ENCODE results near the gene DYNC1H1. TPM values are rescaled to one million over a fixed set of nuclear protein-coding genes. Genes with fewer than 3 reads are reported as not detected.

Gene DYNC1H1
- total RNA-seq (2014; rRNA removed) (606 and 701 TPM in 2 replicates), Bru-seq, nascent RNA (percentile 97 among the genes with signal in this experiment), BruChase-seq, experiment 1, labeled RNA remaining after a 6-hour chase (percentile 98 among the genes with signal in this experiment), BruChase-seq, experiment 2, labeled RNA remaining after a 2-hour chase (percentile 97 among the genes with signal in this experiment)
- long read RNA-seq, transcript DYNC1H1-226 (13 exons, 2,163 nt): major isoform, 6 of 431 reads
- long read RNA-seq, partial matches to known transcripts: 336 of 431 reads
- long read RNA-seq, other reads (novel, unspliced or antisense): 85 of 431 reads

DNA sequence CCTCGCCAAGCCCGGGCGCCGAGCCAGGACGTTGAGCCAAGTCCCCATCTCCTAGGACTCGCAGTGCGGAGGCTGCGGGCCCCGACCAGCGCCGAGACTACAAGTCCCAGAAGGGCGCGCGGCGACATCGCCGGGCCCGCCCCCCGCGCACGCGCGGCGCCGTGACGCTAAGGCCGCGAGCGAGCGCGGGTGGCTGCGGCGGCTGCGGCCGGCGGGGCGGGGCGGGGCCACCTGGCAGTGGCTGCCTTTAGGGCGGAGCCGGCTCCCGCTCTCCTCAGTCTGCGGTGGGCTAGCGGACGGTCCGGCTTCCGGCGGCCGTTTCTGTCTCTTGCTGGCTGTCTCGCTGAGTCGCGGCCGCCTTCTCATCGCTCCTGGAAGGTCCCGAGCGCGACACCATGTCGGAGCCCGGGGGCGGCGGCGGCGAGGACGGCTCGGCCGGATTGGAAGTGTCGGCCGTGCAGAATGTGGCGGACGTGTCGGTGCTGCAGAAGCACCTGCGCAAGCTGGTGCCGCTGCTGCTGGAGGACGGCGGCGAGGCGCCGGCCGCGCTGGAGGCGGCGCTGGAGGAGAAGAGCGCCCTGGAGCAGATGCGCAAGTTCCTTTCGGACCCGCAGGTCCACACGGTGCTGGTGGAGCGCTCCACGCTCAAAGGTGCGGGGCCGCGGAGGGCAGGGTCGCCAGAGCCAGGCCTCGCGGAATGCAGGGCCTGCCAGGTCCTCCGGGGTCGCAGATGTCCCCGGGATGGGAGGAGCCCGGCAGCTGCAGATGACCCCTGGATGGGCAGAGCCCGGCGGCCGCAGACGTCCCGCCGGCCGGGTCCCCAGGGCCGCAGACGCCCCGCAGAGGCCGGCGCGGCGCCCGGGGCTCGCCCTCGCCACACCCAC lies at the start of gene DYNC1H1:
Gene DYNC1H1, plus strand, starts transcription at position 277 of the 884 bp plus-strand sequence. Its CDS starts 119 bp downstream, at position 396.
- Histone ChIP-seq H4K20me1 (ENCODE audit: low read length) (peaks cover 13% of the 10 kb centered on the region; the same call in 1 of the 2 replicates), H3K27me3 (ENCODE audit: low read length) (no peaks in the 10 kb centered on the region), H3K4me3 (ENCODE audit: low read length) (peak within 1 kb of the TSS; percentile 81), H3K4me1 (ENCODE audit: insufficient read depth, low read length) (peaks cover 44% of the 10 kb centered on the region), H3K36me3 (ENCODE audit: low read depth, low read length) (peaks cover 19% of the 10 kb centered on the region), H3K9me3 (ENCODE audit: low read length) (no peaks in the 10 kb centered on the region), H3K4me2 (ENCODE audit: low read length) (peak within 1 kb of the TSS; percentile 88), H3K9me2 (replicated peaks; ENCODE audit: low read length) (no peaks in the 10 kb centered on the region), H3K27ac (ENCODE audit: low read length) (peak within 1 kb of the TSS; percentile 56), H3F3A (ENCODE audit: low read length, unreplicated experiment) (no peaks in the 10 kb centered on the region), H3K79me2 (ENCODE audit: low read length) (peaks cover 52% of the 10 kb centered on the region), H2AFZ (ENCODE audit: low read length) (peak within 1 kb of the TSS; percentile 63), H3K9ac (ENCODE audit: low read length) (peak within 1 kb of the TSS; percentile 91)
- ChIA-PET POLR2A (ENCODE audit: unreplicated experiment) (interaction anchor here (0.6 kb wide), 1 partner anchor 12 kb away, joined by 4 read pairs; no protein-coding TSS in a partner anchor), CTCF (no interaction called here)
- no TSS peak for BruUV-seq (replicated peaks)
- DNase-seq (peak; percentile 95), ATAC-seq (peak; percentile 78)
- intact Hi-C loops (cut with micrococcal nuclease): loop anchor here (1.0 to 5.0 kb wide), 2 partner anchors 8 to 63 kb away; no protein-coding TSS in a partner anchor
- TF ChIP-seq EZH2phosphoT487 (IDR thresholded peaks at IDR 0.05; ENCODE audit: borderline replicate concordance, low read length): no peak
- no peak for TF ChIP-seq EZH2 (IDR thresholded peaks at IDR 0.05; ENCODE audit: low read length, unreplicated experiment)
- TF ChIP-seq, protein P1, sequence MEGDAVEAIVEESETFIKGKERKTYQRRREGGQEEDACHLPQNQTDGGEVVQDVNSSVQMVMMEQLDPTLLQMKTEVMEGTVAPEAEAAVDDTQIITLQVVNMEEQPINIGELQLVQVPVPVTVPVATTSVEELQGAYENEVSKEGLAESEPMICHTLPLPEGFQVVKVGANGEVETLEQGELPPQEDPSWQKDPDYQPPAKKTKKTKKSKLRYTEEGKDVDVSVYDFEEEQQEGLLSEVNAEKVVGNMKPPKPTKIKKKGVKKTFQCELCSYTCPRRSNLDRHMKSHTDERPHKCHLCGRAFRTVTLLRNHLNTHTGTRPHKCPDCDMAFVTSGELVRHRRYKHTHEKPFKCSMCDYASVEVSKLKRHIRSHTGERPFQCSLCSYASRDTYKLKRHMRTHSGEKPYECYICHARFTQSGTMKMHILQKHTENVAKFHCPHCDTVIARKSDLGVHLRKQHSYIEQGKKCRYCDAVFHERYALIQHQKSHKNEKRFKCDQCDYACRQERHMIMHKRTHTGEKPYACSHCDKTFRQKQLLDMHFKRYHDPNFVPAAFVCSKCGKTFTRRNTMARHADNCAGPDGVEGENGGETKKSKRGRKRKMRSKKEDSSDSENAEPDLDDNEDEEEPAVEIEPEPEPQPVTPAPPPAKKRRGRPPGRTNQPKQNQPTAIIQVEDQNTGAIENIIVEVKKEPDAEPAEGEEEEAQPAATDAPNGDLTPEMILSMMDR (conservative IDR thresholded peaks at IDR 0.05; ENCODE audit: low read depth, low read length): no peak

DNA sequence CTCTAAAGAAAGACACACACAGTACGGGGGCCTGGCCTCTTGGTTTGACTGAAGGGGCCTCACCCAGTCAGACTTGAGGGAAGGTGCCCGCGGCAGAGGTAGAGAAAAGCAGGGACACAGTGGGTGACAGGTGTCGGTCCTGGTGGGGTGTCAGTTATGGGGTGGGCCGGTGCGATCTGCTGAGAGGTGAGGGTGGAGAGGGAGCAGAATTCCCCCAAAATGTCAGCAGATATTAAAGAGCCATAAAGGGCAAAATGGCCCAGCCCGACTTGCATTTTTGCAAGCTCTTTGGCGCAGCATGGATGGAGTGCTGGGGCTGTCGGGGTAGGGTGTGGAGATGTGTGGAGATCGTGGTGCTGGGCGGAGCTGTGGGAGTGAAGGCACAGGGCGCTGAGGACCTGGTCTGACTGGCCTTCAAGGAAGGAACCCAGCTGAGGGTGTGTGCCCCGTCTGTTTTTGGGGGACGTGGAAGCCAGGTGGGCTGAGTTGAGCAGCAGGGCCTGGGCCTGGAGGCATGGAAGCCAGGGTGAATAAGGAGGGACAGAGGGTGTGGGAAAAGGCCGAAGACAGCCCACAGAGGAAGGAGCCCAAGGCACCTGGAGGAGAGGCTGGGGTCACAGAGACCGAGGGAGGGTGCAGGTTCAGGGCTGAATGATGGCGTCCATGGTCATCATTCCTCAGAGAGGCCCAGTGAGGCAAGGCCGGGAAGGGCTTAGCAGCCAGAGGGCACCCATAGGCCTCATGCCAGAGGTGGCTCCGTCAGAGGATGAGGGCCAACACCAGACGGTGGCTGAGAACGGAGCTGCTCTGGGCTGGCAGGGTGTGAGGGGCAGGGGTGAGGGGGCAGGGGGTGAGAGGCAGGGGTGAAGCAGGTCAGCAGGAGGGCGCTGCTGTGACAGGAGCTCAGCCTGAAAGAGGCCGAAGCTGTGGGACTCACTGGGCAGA lies 48.2 kb upstream of the DYNC1H1 start:
- TF ChIP-seq EZH2phosphoT487 (IDR thresholded peaks at IDR 0.05; ENCODE audit: borderline replicate concordance, low read length): no peak
- no peak for TF ChIP-seq EZH2 (IDR thresholded peaks at IDR 0.05; ENCODE audit: low read length, unreplicated experiment)
- TF ChIP-seq, protein P1 (conservative IDR thresholded peaks at IDR 0.05; ENCODE audit: low read depth, low read length): no peak
- Histone ChIP-seq H2AFZ (ENCODE audit: low read length) (no peak overlapping the region), H3K4me1 (ENCODE audit: insufficient read depth, low read length) (no peaks in the 10 kb centered on the region), H4K20me1 (ENCODE audit: low read length) (no peaks in the 10 kb centered on the region), H3K9me2 (replicated peaks; ENCODE audit: low read length) (no peaks in the 10 kb centered on the region), H3K4me2 (ENCODE audit: low read length) (no peak overlapping the region), H3K36me3 (ENCODE audit: low read depth, low read length) (peaks cover 7% of the 10 kb centered on the region; the same call in 1 of the 2 replicates), H3K79me2 (ENCODE audit: low read length) (no peaks in the 10 kb centered on the region), H3F3A (ENCODE audit: low read length, unreplicated experiment) (no peaks in the 10 kb centered on the region), H3K9ac (ENCODE audit: low read length) (no peak overlapping the region), H3K4me3 (ENCODE audit: low read length) (no peak overlapping the region), H3K27me3 (ENCODE audit: low read length) (no peaks in the 10 kb centered on the region), H3K9me3 (ENCODE audit: low read length) (no peaks in the 10 kb centered on the region), H3K27ac (ENCODE audit: low read length) (no peak overlapping the region)
- BruUV-seq (replicated peaks): no TSS peak
- intact Hi-C loops (cut with micrococcal nuclease): no loop called here
- POLR2A ChIA-PET (ENCODE audit: unreplicated experiment): no interaction called here
- DNase-seq: no peak
- no peak for ATAC-seq
- CTCF ChIA-PET: no interaction called here
